ENCODE data around the gene KDM4B.
A peak's percentile ranks its signal among the peaks of the same experiment; 100 is the strongest.

DNA sequence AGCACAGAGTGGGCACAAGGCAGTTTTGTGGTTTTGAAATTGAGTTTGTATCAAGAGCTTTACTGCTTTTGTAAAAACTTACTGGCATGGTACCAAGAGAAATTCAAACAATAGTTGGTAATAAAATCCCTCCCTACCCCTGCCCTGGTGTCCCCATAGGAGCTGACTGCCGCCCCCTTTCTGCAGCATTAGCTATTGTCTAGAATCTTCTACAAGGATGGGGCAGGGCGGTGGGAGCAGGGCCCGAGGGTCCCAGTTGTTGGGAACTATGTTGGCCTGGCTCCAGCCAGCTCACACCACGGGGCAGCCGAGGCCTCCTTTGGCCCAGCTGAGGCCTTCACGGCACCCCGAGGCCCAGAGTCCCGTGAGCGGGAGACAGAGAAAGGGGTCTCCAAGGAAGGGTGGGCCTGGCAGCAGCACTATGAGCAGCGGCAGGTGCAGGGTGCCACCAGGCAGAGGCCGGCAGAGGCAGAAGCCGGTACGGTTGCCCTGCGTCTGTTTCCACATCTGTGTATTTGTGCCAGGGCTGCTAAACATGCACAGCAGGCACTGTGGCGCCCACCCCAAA lies 57.9 kb downstream of the KDM4B start:
- TF ChIP-seq, protein P1, sequence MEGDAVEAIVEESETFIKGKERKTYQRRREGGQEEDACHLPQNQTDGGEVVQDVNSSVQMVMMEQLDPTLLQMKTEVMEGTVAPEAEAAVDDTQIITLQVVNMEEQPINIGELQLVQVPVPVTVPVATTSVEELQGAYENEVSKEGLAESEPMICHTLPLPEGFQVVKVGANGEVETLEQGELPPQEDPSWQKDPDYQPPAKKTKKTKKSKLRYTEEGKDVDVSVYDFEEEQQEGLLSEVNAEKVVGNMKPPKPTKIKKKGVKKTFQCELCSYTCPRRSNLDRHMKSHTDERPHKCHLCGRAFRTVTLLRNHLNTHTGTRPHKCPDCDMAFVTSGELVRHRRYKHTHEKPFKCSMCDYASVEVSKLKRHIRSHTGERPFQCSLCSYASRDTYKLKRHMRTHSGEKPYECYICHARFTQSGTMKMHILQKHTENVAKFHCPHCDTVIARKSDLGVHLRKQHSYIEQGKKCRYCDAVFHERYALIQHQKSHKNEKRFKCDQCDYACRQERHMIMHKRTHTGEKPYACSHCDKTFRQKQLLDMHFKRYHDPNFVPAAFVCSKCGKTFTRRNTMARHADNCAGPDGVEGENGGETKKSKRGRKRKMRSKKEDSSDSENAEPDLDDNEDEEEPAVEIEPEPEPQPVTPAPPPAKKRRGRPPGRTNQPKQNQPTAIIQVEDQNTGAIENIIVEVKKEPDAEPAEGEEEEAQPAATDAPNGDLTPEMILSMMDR (IDR thresholded peaks at IDR 0.05; ENCODE audit: control extremely low read depth in 1 of 3, insufficient read depth in 1 of 3, low read depth in 1 of 3, low read length in 3 of 3) = peak; percentile 45 to 49 (median 48)
- no peak for TF ChIP-seq POLR2AphosphoS5 (IDR thresholded peaks at IDR 0.05; ENCODE audit: low read depth, low read length)
- no peak for TF ChIP-seq JUN (IDR thresholded peaks at IDR 0.05; ENCODE audit: low read depth, low read length)
- TF ChIP-seq, protein P2, sequence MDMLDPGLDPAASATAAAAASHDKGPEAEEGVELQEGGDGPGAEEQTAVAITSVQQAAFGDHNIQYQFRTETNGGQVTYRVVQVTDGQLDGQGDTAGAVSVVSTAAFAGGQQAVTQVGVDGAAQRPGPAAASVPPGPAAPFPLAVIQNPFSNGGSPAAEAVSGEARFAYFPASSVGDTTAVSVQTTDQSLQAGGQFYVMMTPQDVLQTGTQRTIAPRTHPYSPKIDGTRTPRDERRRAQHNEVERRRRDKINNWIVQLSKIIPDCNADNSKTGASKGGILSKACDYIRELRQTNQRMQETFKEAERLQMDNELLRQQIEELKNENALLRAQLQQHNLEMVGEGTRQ (IDR thresholded peaks at IDR 0.05; ENCODE audit: low read length) = no peak
- no peak for TF ChIP-seq TBP (IDR thresholded peaks at IDR 0.05; ENCODE audit: low read depth, low read length)
